Measurements from ENCODE around the gene TNF. TPM values are rescaled to one million over a fixed set of nuclear protein-coding genes. Genes with fewer than 3 reads are reported as not detected.

The TNF gene
- total and polyA plus RNA-seq, 9 donors: 0.24 to 3.0 (median 0.79) TPM; not detected in 3

- no peaks in the 10 kb centered on the region for H3K27me3 ChIP-seq
- WGBS, 3 donors: 0 to 1% (median 1%) methylated on average over 51 to 62 of the region's 62 CpGs
- TF ChIP-seq POLR2A (IDR thresholded peaks at IDR 0.05) (no peak), CTCF (IDR thresholded peaks at IDR 0.05) (peak; percentile 97 to 98 (median 98))
- H3K36me3 ChIP-seq: no peaks in the 10 kb centered on the region
- intact Hi-C loops (cut with DNase I): loop anchor here in 1 of 4 donors (5.0 kb wide), 1 partner anchor 34 kb away; the partner anchor contains the start of genes ATP6V1G2 and NFKBIL1
- H3K4me1 ChIP-seq (ENCODE audit: insufficient read depth): peaks cover 5% of the 10 kb centered on the region
- peak; percentile 82 to 93 (median 89) for DNase-seq
- no peaks in the 10 kb centered on the region for H3K9me3 ChIP-seq
- peak overlapping the region; percentile 68 for H3K4me3 ChIP-seq
- peak overlapping the region in 1 of 2 donors; percentile 70 for H3K27ac ChIP-seq
Measured at GRCh38 chr6:31580807-31581433, 5.6 kb downstream of the TNF start.

GRCh38 chr6:31581434-31582229, 6.3 kb downstream of the TNF start:
- intact Hi-C loops (cut with DNase I): loop anchor here in 1 of 4 donors (5.0 kb wide), 1 partner anchor 34 kb away; the partner anchor contains the start of genes ATP6V1G2 and NFKBIL1
- TF ChIP-seq POLR2A (IDR thresholded peaks at IDR 0.05) (no peak), CTCF (IDR thresholded peaks at IDR 0.05) (no peak), EP300 (IDR thresholded peaks at IDR 0.05) (no peak)
- WGBS, 3 donors: 24 to 29% (median 26%) methylated on average over 21 of the region's 21 CpGs

GRCh38 chr6:31582230-31582643, 6.9 kb downstream of the TNF start, which contains the start of gene LTB:
Gene LTB (minus strand): TSS chr6:31582424. CDS start chr6:31582417, 7 bp downstream.
- TF ChIP-seq EP300 (IDR thresholded peaks at IDR 0.05) (no peak), CTCF (IDR thresholded peaks at IDR 0.05) (no peak)
- DNase-seq: no peak
- Histone ChIP-seq H3K27ac (peak within 1 kb of the TSS in 1 of 2 donors; percentile 70), H3K36me3 (no peaks in the 10 kb centered on the region), H3K4me3 (peak within 1 kb of the TSS; percentile 68), H3K4me1 (ENCODE audit: insufficient read depth) (peaks cover 5% of the 10 kb centered on the region), H3K9me3 (no peaks in the 10 kb centered on the region), H3K27me3 (no peaks in the 10 kb centered on the region)
- 76 to 86% (median 84%) methylated on average over 3 of the region's 3 CpGs for WGBS, 3 donors
- intact Hi-C loops (cut with DNase I): loop anchor here in 1 of 4 donors (5.0 kb wide), 1 partner anchor 35 kb away; the partner anchor contains the start of genes ATP6V1G2 and NFKBIL1

More at GRCh38 chr6:31581434-31582229, 6.3 kb downstream of the TNF start:
- Histone ChIP-seq H3K27ac (peak overlapping the region in 1 of 2 donors; percentile 70), H3K9me3 (no peaks in the 10 kb centered on the region), H3K36me3 (no peaks in the 10 kb centered on the region), H3K4me1 (ENCODE audit: insufficient read depth) (peaks cover 5% of the 10 kb centered on the region), H3K27me3 (no peaks in the 10 kb centered on the region), H3K4me3 (peak overlapping the region; percentile 68)
- peak in 3 of 5 donors; percentile 31 to 54 (median 41) for DNase-seq

- no peaks in the 10 kb centered on the region for H3K36me3 ChIP-seq
Measured at GRCh38 chr6:31585491-31585890, 10.1 kb downstream of the TNF start.

More at GRCh38 chr6:31585491-31585890, 10.1 kb downstream of the TNF start:
- Histone ChIP-seq H3K4me1 (ENCODE audit: insufficient read depth) (peaks cover 4% of the 10 kb centered on the region), H3K4me3 (no peak overlapping the region), H3K27me3 (no peaks in the 10 kb centered on the region), H3K27ac (no peak overlapping the region), H3K9me3 (no peaks in the 10 kb centered on the region)
- intact Hi-C loops (cut with DNase I): no loop called here
- DNase-seq: no peak
- 62 to 76% (median 75%) methylated on average over 2 of the region's 2 CpGs for WGBS, 3 donors
- TF ChIP-seq CTCF (IDR thresholded peaks at IDR 0.05) (no peak), POLR2A (IDR thresholded peaks at IDR 0.05) (no peak)

All from ovary (tissue), 9 donors.